SK-N-SH (cell line): ENCODE results near the gene RNF157. TPM values are rescaled to one million over a fixed set of nuclear protein-coding genes. Genes with fewer than 3 reads are reported as not detected.

ENCODE experiments used
- CTCF ChIA-PET: fragments of 300-600, 350-600 bp; formaldehyde crosslinking; extraction: SDS; loops from one replicate; lab custom pipeline; 2021; lab: Yijun Ruan, JAX
- POLR2A ChIA-PET: fragments of 350-600 bp; sonication (Branson Sonifier 250); formaldehyde crosslinking; extraction: SDS; loops from one replicate; lab custom pipeline; 2020; ENCODE audit warnings: antibody characterized with exemption, inconsistent platforms; lab: Yijun Ruan, JAX
- DNase-seq: peaks from one replicate; pipeline ENCODE4 v3.0.0; 2012
- H2AFZ ChIP-seq: fragments of 200-600 bp; sonication (generic); 2 replicates; pipeline ENCODE4 v1.8.1; 2016; ENCODE audit warnings: antibody characterized with exemption, mild to moderate bottlenecking, low read depth
- H3F3A ChIP-seq: fragments of 200-600 bp; sonication (generic); replicated peaks from 2 replicates; pipeline ENCODE3; 2016; ENCODE audit warnings: antibody characterized with exemption, mild to moderate bottlenecking; ENCODE audit not compliant: insufficient read depth
- H3K27ac ChIP-seq, 2 experiments: fragments of 200-500 bp in 1 of 2; fragments of 200-600 bp in 1 of 2; sonication (Bioruptor generic) in 1 of 2; sonication (generic), shearing (Covaris generic) in 1 of 2; 2 replicates each; pipeline versions ENCODE4 v1.5.1 to v1.6.1; 2014 to 2016; ENCODE audit warnings: low read depth in 2 of 2, inconsistent platforms in 1 of 2, low read length in 1 of 2, mild to moderate bottlenecking in 1 of 2, mixed read lengths in 1 of 2
- H3K27me3 ChIP-seq: fragments of 200-600 bp; sonication (generic), shearing (Covaris generic); 2 replicates; pipeline ENCODE4 v1.6.1; 2016; ENCODE audit warnings: mixed run types; ENCODE audit not compliant: insufficient read depth
- H3K36me3 ChIP-seq, 2 experiments: fragments of 200-500 bp in 1 of 2; fragments of 200-600 bp in 1 of 2; sonication (Bioruptor generic) in 1 of 2; sonication (generic) in 1 of 2; replicated peaks in 1 of 2; 2 replicates each; pipeline versions ENCODE3 to v1.5.1; 2014 to 2016; ENCODE audit warnings: low read length in 1 of 2, mild to moderate bottlenecking in 1 of 2; ENCODE audit not compliant: insufficient read depth in 2 of 2, control insufficient read depth in 1 of 2
- H3K4me1 ChIP-seq, 2 experiments: fragments of 200-500 bp in 1 of 2; fragments of 200-600 bp in 1 of 2; sonication (Bioruptor generic) in 1 of 2; sonication (generic), shearing (Covaris generic) in 1 of 2; 2 replicates each; pipeline versions ENCODE4 v1.5.1 to v1.6.1; 2014 to 2016; ENCODE audit warnings: low read depth in 1 of 2, low read length in 1 of 2, mixed run types in 1 of 2; ENCODE audit not compliant: insufficient read depth in 2 of 2, control insufficient read depth in 1 of 2
- H3K4me2 ChIP-seq: fragments of 200-600 bp; sonication (generic), shearing (Covaris generic); 2 replicates; pipeline ENCODE4 v1.6.1; 2017; ENCODE audit warnings: mixed run types
- H3K4me3 ChIP-seq, 2 experiments: fragments of 200-500 bp in 1 of 2; fragments of 200-600 bp in 1 of 2; sonication (Bioruptor generic) in 1 of 2; sonication (generic), shearing (Covaris generic) in 1 of 2; 2 replicates each; pipeline versions ENCODE4 v1.5.1 to v1.8.1; 2014 to 2016; ENCODE audit warnings: low read depth in 2 of 2, inconsistent platforms in 1 of 2, low read length in 1 of 2, mild to moderate bottlenecking in 1 of 2, mixed read lengths in 1 of 2, moderate library complexity in 1 of 2
- H3K79me2 ChIP-seq: fragments of 200-600 bp; sonication (generic); 2 replicates; pipeline ENCODE4 v1.8.1; 2017; ENCODE audit warnings: mild to moderate bottlenecking; ENCODE audit not compliant: insufficient read depth
- H3K9ac ChIP-seq: fragments of 200-600 bp; sonication (generic); 2 replicates; pipeline ENCODE4 v1.6.1; 2017; ENCODE audit warnings: mixed run types
- H3K9me2 ChIP-seq: fragments of 200-600 bp; sonication (generic); 2 replicates; pipeline ENCODE4 v1.6.1; 2017; ENCODE audit warnings: mixed run types
- H3K9me3 ChIP-seq: fragments of 200-600 bp; sonication (generic); 2 replicates; pipeline ENCODE4 v1.6.1; 2017; ENCODE audit warnings: mixed run types, mild to moderate bottlenecking, moderate library complexity
- H4K20me1 ChIP-seq: fragments of 200-600 bp; sonication (generic); 2 replicates; pipeline ENCODE4 v1.6.1; 2017; ENCODE audit warnings: mild to moderate bottlenecking, mixed run types; ENCODE audit not compliant: insufficient read depth
- FOSL2 ChIP-seq: IDR thresholded peaks from 2 replicates; pipeline ENCODE4 v1.4.0; 2012; ENCODE audit warnings: low read depth, mild to moderate bottlenecking, moderate library complexity, borderline replicate concordance
- FOXJ3 ChIP-seq: sonication (generic); formaldehyde crosslinking; IDR thresholded peaks from 2 replicates; pipeline ENCODE4 v1.5.1; 2020; ENCODE audit warnings: mild to moderate bottlenecking, missing genetic modification reagents
- GABPA ChIP-seq: IDR thresholded peaks from 2 replicates; pipeline ENCODE4 v1.4.0; 2012; ENCODE audit warnings: low read depth, mild to moderate bottlenecking
- JUND ChIP-seq: IDR thresholded peaks from 2 replicates; pipeline ENCODE4 v1.4.0; 2012
- POLR2AphosphoS5 ChIP-seq: IDR thresholded peaks from 2 replicates; pipeline ENCODE4 v1.6.1; 2012; ENCODE audit warnings: low read depth, low read length
- RAD21 ChIP-seq: IDR thresholded peaks from 2 replicates; pipeline ENCODE4 v1.6.1; 2012; ENCODE audit warnings: mild to moderate bottlenecking, low read length
- RCOR1 ChIP-seq: fragments of 150-350 bp; IDR thresholded peaks from 2 replicates; pipeline ENCODE4 v1.6.1; 2017; ENCODE audit warnings: antibody characterized with exemption, low read length
- RFX5 ChIP-seq: IDR thresholded peaks from 2 replicates; pipeline ENCODE4 v1.6.1; 2012; ENCODE audit warnings: mild to moderate bottlenecking, improper control_type of control experiment, low read length
- TAF1 ChIP-seq: IDR thresholded peaks from 2 replicates; pipeline ENCODE4 v1.6.1; 2012; ENCODE audit warnings: low read depth, mild to moderate bottlenecking, low read length, moderate library complexity, borderline replicate concordance
- YY1 ChIP-seq: IDR thresholded peaks from 2 replicates; pipeline ENCODE4 v1.4.0; 2012; ENCODE audit warnings: low read depth, mild to moderate bottlenecking
- WGBS: methylation state at CpG from one replicate; pipeline ENCODE4 v1.1.6; 2017; ENCODE audit warnings: low lambda C conversion rate; 5-methylcytosine and 5-hydroxymethylcytosine counted together
- polyA plus RNA-seq, 3 experiments: library from polyadenylated mRNA; depleted of rRNA; stranded (reverse); fragments of >200 nt; gene quantifications; 2 replicates each; pipeline ENCODE4 v1.2.3, GENCODE V29; 2012
- TF ChIP-seq, protein P1 (sequence below): fragments of 200-600 bp; sonication (generic); IDR thresholded peaks from 2 replicates; pipeline ENCODE4 v1.6.1; 2017; ENCODE audit warnings: antibody characterized with exemption, mild to moderate bottlenecking, moderate library complexity
- TF ChIP-seq, protein P2 (sequence below): IDR thresholded peaks from 2 replicates; pipeline ENCODE4 v1.4.0; 2012; ENCODE audit warnings: low read depth, borderline replicate concordance

Gene RNF157
- polyA plus RNA-seq, 1 of the 3 experiments (the other 2 are of a cell fraction), result 5.2 TPM

DNA sequence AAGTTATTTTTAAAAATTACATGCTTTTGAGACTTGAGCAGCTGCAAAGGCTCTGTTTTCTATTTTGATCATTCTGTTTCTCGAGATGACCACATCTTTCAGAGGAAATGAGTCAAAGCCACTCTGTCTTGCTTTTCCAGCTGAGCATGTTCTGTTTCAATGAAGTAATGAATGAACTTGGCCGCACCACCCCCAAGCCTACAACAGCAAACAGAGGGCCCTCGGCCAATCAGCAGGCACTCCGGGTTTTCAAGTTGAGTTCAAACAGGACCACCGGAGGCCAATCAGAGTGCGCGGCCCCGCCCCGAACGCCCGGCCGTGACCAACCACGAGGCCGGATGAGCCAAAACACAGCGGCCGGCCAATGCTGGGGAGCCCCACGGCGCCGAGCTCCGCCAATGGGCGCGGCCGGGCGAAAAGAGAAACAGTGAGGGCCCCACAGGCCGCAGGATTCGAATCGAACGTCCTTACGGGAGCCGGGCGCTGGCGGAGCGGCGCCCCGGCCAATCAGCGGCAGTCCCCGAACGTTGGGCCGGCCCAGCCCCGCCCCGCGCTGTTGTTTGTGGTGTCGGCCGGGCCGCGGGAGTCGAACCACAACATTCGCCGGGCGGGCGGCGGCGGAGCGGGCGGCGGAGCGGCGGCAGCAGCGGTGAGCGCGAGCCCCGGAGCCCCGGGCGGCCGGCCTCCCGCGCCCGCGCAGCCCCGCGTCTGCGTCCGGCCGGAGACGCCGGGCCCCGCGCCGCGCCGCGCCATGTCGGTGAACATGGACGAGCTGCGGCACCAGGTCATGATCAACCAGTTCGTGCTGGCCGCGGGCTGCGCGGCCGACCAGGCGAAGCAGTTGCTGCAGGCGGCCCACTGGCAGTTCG lies 24.7 kb upstream of the RNF157 start, which contains the start of gene UBALD2 (continued):
- TF ChIP-seq TAF1 (peak; percentile 74), FOSL2 (peak; percentile 81), FOXJ3 (0 out of 2 replicates have a peak, but pooled peaks have one; percentile 34), YY1 (no peak), JUND (peak; percentile 83), POLR2AphosphoS5 (peak; percentile 79; the same call in 1 of the 2 replicates), RFX5 (peak; percentile 79), RCOR1 (peak; percentile 26; the same call in 1 of the 2 replicates), RAD21 (no peak)
- TF ChIP-seq, protein P1, sequence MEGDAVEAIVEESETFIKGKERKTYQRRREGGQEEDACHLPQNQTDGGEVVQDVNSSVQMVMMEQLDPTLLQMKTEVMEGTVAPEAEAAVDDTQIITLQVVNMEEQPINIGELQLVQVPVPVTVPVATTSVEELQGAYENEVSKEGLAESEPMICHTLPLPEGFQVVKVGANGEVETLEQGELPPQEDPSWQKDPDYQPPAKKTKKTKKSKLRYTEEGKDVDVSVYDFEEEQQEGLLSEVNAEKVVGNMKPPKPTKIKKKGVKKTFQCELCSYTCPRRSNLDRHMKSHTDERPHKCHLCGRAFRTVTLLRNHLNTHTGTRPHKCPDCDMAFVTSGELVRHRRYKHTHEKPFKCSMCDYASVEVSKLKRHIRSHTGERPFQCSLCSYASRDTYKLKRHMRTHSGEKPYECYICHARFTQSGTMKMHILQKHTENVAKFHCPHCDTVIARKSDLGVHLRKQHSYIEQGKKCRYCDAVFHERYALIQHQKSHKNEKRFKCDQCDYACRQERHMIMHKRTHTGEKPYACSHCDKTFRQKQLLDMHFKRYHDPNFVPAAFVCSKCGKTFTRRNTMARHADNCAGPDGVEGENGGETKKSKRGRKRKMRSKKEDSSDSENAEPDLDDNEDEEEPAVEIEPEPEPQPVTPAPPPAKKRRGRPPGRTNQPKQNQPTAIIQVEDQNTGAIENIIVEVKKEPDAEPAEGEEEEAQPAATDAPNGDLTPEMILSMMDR, result no peak
- TF ChIP-seq, protein P2, sequence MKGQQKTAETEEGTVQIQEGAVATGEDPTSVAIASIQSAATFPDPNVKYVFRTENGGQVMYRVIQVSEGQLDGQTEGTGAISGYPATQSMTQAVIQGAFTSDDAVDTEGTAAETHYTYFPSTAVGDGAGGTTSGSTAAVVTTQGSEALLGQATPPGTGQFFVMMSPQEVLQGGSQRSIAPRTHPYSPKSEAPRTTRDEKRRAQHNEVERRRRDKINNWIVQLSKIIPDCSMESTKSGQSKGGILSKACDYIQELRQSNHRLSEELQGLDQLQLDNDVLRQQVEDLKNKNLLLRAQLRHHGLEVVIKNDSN, result no peak

- Histone ChIP-seq H3K4me1 (peaks cover 19% of the 10 kb centered on the region in 2 experiments; a peak in 3 of 4 replicates), H3K4me2 (peak overlapping the region; percentile 75), H3K9ac (peak overlapping the region; percentile 69), H2AFZ (peak overlapping the region; percentile 96), H4K20me1 (peaks cover 5% of the 10 kb centered on the region; the same call in 1 of the 2 replicates), H3K27me3 (no peaks in the 10 kb centered on the region), H3K9me2 (no peaks in the 10 kb centered on the region), H3F3A (peaks cover 23% of the 10 kb centered on the region), H3K27ac (peak overlapping the region; percentile 77 to 95), H3K4me3 (peak overlapping the region; percentile 30 to 56), H3K79me2 (peaks cover 39% of the 10 kb centered on the region), H3K36me3 (peaks cover 6 to 8% of the 10 kb centered on the region in 2 experiments), H3K9me3 (no peaks in the 10 kb centered on the region)
- TF ChIP-seq, protein P2, result no peak
- TF ChIP-seq GABPA, result no peak
- TF ChIP-seq, protein P1, result 0 out of 2 replicates have a peak, but pooled peaks have one; percentile 7
- POLR2A ChIA-PET, result interaction anchor here (0.6 to 0.7 kb wide), 2 partner anchors 15 to 171 kb away, joined by 3 read pairs; no protein-coding TSS in a partner anchor
- WGBS, result 23% methylated on average over 9 of the region's 9 CpGs
- CTCF ChIA-PET, result interaction anchor here (1.1 to 8.1 kb wide), 11 partner anchors 10 to 409 kb away, joined by 3 to 86 read pairs (median 5); partner anchors contain the start of gene WBP2
- no peak for DNase-seq
These were observed 24.1 kb upstream of the RNF157 start for GRCh38 chr17:76264425-76264754.
